ENCODE results near the gene RWDD4. TPM values are rescaled to one million over a fixed set of nuclear protein-coding genes. Genes with fewer than 3 reads are reported as not detected.

RWDD4 gene
- total RNA-seq, 1 experiment from 2014 or later = 15.3 TPM

- no peaks in the 10 kb centered on the region for H3K9me3 Mint-ChIP-seq (ENCODE audit: unreplicated experiment)
- H3K27me3 Mint-ChIP-seq (ENCODE audit: insufficient read depth, unreplicated experiment) = no peaks in the 10 kb centered on the region
- H3K36me3 ChIP-seq (ENCODE audit: control insufficient read depth, insufficient read depth, low read length) = no peaks in the 10 kb centered on the region
- BruUV-seq (replicated peaks) = no TSS peak
- H3K4me1 ChIP-seq = no peaks in the 10 kb centered on the region
- no peak overlapping the region for H3K27ac Mint-ChIP-seq (ENCODE audit: unreplicated experiment)
- no peaks in the 10 kb centered on the region for H3K9me3 ChIP-seq
- peaks cover 6% of the 10 kb centered on the region for H3K36me3 Mint-ChIP-seq (ENCODE audit: insufficient read depth, unreplicated experiment)
- H3K4me1 Mint-ChIP-seq (ENCODE audit: low read depth, unreplicated experiment) = peaks cover 6% of the 10 kb centered on the region
- DNase-seq = no peak
- ChIA-PET CTCF (no interaction called here), POLR2A (no interaction called here)
- no peaks in the 10 kb centered on the region for H3K27me3 ChIP-seq (replicated peaks; ENCODE audit: control insufficient read depth, insufficient read depth, low read length)
- intact Hi-C loops (cut with micrococcal nuclease; ENCODE audit: unreplicated experiment) = no loop called here
- H3K4me3 Mint-ChIP-seq (ENCODE audit: unreplicated experiment) = no peak overlapping the region
- TF ChIP-seq CTCF (IDR thresholded peaks at IDR 0.05; ENCODE audit: insufficient read depth in 1 of 2, low read depth in 1 of 2, low read length in 1 of 2, severe bottlenecking in 1 of 2, unreplicated experiment in 1 of 2) = no peak
- H3K4me3 ChIP-seq (ENCODE audit: low read depth, low read length) = no peak overlapping the region
Observed at GRCh38 chr4:183639291-183639690, 19.7 kb downstream of the RWDD4 start.

GRCh38 chr4:183638436-183638835 is 20.5 kb downstream of the RWDD4 start:
- no peak for TF ChIP-seq CTCF (IDR thresholded peaks at IDR 0.05; ENCODE audit: insufficient read depth in 1 of 2, low read depth in 1 of 2, low read length in 1 of 2, severe bottlenecking in 1 of 2, unreplicated experiment in 1 of 2)
- ChIA-PET CTCF (no interaction called here), POLR2A (no interaction called here)
- no peak overlapping the region for H3K27ac Mint-ChIP-seq (ENCODE audit: unreplicated experiment)
- H3K9me3 ChIP-seq = no peaks in the 10 kb centered on the region
- intact Hi-C loops (cut with micrococcal nuclease; ENCODE audit: unreplicated experiment) = no loop called here
- no peaks in the 10 kb centered on the region for H3K36me3 ChIP-seq (ENCODE audit: control insufficient read depth, insufficient read depth, low read length)
- DNase-seq = no peak
- H3K9me3 Mint-ChIP-seq (ENCODE audit: unreplicated experiment) = no peaks in the 10 kb centered on the region
- H3K27me3 Mint-ChIP-seq (ENCODE audit: insufficient read depth, unreplicated experiment) = no peaks in the 10 kb centered on the region
- BruUV-seq (replicated peaks) = no TSS peak
- no peaks in the 10 kb centered on the region for H3K36me3 Mint-ChIP-seq (ENCODE audit: insufficient read depth, unreplicated experiment)
- H3K4me3 ChIP-seq (ENCODE audit: low read depth, low read length) = no peak overlapping the region
- H3K4me1 ChIP-seq = no peaks in the 10 kb centered on the region
- no peaks in the 10 kb centered on the region for H3K27me3 ChIP-seq (replicated peaks; ENCODE audit: control insufficient read depth, insufficient read depth, low read length)
- peaks cover 6% of the 10 kb centered on the region for H3K4me1 Mint-ChIP-seq (ENCODE audit: low read depth, unreplicated experiment)
- H3K4me3 Mint-ChIP-seq (ENCODE audit: unreplicated experiment) = no peak overlapping the region

GRCh38 chr4:183637461-183637860 is 21.5 kb downstream of the RWDD4 start:
- no peak for TF ChIP-seq CTCF (IDR thresholded peaks at IDR 0.05; ENCODE audit: insufficient read depth in 1 of 2, low read depth in 1 of 2, low read length in 1 of 2, severe bottlenecking in 1 of 2, unreplicated experiment in 1 of 2)
- no TSS peak for BruUV-seq (replicated peaks)
- Histone ChIP-seq H3K4me1 (no peaks in the 10 kb centered on the region), H3K27me3 (replicated peaks; ENCODE audit: control insufficient read depth, insufficient read depth, low read length) (no peaks in the 10 kb centered on the region), H3K9me3 (no peaks in the 10 kb centered on the region), H3K4me3 (ENCODE audit: low read depth, low read length) (no peak overlapping the region), H3K36me3 (ENCODE audit: control insufficient read depth, insufficient read depth, low read length) (no peaks in the 10 kb centered on the region)
- Mint-ChIP-seq H3K36me3 (ENCODE audit: insufficient read depth, unreplicated experiment) (no peaks in the 10 kb centered on the region), H3K27ac (ENCODE audit: unreplicated experiment) (no peak overlapping the region), H3K9me3 (ENCODE audit: unreplicated experiment) (no peaks in the 10 kb centered on the region), H3K27me3 (ENCODE audit: insufficient read depth, unreplicated experiment) (no peaks in the 10 kb centered on the region), H3K4me1 (ENCODE audit: low read depth, unreplicated experiment) (peaks cover 6% of the 10 kb centered on the region), H3K4me3 (ENCODE audit: unreplicated experiment) (peak overlapping the region; percentile 20)
- CTCF ChIA-PET = no interaction called here
- intact Hi-C loops (cut with micrococcal nuclease; ENCODE audit: unreplicated experiment) = no loop called here
- POLR2A ChIA-PET = no interaction called here
- DNase-seq = no peak
